Fibroblast of lung (primary cell): ENCODE data around the gene PLEKHJ1.

Experiments used
- EZH2 ChIP-seq: IDR thresholded peaks from 2 replicates; pipeline ENCODE4 v1.5.1; 2012; ENCODE audit warnings: low read length, control low read depth, mild to moderate bottlenecking; ENCODE audit errors: missing control alignments
- TF ChIP-seq, protein P1 (sequence below), 2 donors: IDR thresholded peaks in 1 of 2; conservative IDR thresholded peaks in 1 of 2; 1 replicate in 1 of 2; 2 replicates in 1 of 2; pipeline ENCODE4 v1.5.1; 2011 to 2012; ENCODE audit warnings: low read length in 2 of 2, control low read depth in 1 of 2, inconsistent platforms in 1 of 2, low read depth in 1 of 2, mild to moderate bottlenecking in 1 of 2

DNA sequence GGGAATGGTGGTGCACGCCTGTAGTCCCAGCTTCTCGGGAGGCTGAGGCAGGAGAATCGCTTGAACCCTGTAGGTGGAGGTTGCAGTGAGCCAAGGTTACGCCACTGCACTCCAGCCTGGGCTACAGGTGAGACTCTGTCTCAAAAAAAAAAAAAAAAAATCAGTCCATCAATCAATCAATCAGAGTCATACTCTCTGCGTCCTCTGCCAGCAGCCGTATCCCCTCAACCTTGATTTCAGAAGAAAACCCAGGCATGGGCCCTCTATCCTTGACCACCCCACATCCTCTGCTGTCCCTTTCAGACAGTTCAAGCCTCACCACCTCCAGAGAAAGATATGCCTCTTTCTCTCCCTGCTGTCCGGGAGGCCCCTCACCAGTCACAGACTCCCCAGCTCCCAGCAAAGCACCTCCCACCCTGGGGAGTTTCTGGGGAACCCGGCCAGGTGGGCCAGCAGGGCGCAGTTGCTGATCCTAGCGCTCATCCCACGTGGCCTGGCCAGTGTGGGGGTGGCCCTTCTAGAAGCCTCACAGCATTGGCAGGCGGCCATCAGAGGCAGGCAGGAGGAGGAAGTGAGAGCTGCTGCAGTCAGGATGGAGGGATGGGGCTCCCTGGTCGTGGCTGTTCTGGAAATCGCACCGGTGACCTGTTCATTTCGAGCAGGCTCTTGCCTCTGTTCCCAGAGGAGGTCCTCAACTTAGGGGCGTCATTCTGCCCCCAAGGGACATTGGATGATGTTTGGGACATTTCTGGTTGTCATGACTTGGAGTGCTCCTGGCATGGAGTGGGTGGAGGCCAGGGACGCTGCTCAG, 30.3 kb upstream of the PLEKHJ1 start:
- TF ChIP-seq, protein P1, sequence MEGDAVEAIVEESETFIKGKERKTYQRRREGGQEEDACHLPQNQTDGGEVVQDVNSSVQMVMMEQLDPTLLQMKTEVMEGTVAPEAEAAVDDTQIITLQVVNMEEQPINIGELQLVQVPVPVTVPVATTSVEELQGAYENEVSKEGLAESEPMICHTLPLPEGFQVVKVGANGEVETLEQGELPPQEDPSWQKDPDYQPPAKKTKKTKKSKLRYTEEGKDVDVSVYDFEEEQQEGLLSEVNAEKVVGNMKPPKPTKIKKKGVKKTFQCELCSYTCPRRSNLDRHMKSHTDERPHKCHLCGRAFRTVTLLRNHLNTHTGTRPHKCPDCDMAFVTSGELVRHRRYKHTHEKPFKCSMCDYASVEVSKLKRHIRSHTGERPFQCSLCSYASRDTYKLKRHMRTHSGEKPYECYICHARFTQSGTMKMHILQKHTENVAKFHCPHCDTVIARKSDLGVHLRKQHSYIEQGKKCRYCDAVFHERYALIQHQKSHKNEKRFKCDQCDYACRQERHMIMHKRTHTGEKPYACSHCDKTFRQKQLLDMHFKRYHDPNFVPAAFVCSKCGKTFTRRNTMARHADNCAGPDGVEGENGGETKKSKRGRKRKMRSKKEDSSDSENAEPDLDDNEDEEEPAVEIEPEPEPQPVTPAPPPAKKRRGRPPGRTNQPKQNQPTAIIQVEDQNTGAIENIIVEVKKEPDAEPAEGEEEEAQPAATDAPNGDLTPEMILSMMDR (conservative IDR thresholded peaks at IDR 0.05 in 1 of 2, IDR thresholded peaks at IDR 0.05 in 1 of 2; ENCODE audit: low read depth in 1 of 2, low read length in 2 of 2), result no peak
- no peak for TF ChIP-seq EZH2
